K562 (cell line): ENCODE measurements around the gene DGLUCY.

Experiments used
- CBX5 ChIP-seq: IDR thresholded peaks from 2 replicates; pipeline ENCODE4 v1.6.1; 2014; ENCODE audit warnings: low read depth, borderline replicate concordance
- CTCF ChIP-seq, 3 experiments: IDR thresholded peaks in 2 of 3; conservative IDR thresholded peaks in 1 of 3; 2 replicates each; pipeline ENCODE4 v1.5.1; 2011 to 2012; ENCODE audit warnings: low read length in 3 of 3, mild to moderate bottlenecking in 3 of 3, control low read depth in 2 of 3, improper control_type of control experiment in 1 of 3, inconsistent platforms in 1 of 3, low read depth in 1 of 3, mixed read lengths in 1 of 3, moderate library complexity in 1 of 3; ENCODE audit not compliant: insufficient read depth in 2 of 3
- POLR2AphosphoS5 ChIP-seq: IDR thresholded peaks from 2 replicates; pipeline ENCODE4 v1.6.1; 2011; ENCODE audit warnings: mild to moderate bottlenecking, low read depth, low read length, moderate library complexity; ENCODE audit not compliant: control insufficient read depth, insufficient read depth
- SIX5 ChIP-seq, 2 experiments: IDR thresholded peaks; 2 replicates each; pipeline ENCODE4 v1.6.1; 2011; ENCODE audit warnings: low read length in 2 of 2, borderline replicate concordance in 1 of 2, low read depth in 1 of 2, mild to moderate bottlenecking in 1 of 2, moderate library complexity in 1 of 2; ENCODE audit not compliant: insufficient read depth in 1 of 2
- SP2 ChIP-seq: IDR thresholded peaks from 2 replicates; pipeline ENCODE4 v1.6.1; 2011; ENCODE audit warnings: mild to moderate bottlenecking, low read depth, low read length, moderate library complexity; ENCODE audit not compliant: poor library complexity, severe bottlenecking; ENCODE audit errors: extremely low read depth
- TAF9B ChIP-seq: fragments of 450-650 bp; IDR thresholded peaks from 2 replicates; pipeline ENCODE4 v1.6.1; 2018; ENCODE audit warnings: mild to moderate bottlenecking; ENCODE audit not compliant: partially characterized antibody

DNA sequence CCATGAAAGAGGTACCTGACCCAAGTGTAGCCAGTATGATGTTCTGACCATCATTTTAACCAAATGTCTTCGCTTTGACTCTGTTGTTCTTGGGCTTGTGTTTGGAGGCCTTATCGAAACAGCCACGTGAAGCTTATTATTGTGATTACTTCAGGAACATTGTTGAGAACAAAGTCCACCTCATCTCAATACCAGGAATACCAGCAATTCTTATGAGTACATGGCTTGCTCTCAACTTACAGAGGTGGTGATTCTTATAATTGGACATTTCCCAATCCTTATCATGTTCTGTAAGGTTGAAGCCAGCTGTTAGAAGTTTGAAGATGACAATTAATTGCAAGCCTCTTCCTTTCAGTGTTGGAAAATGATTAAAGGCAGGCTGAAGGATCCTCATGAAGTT is 31.6 kb upstream of the DGLUCY start:
- TF ChIP-seq POLR2AphosphoS5 (no peak), SIX5 (IDR thresholded peaks at IDR 0.05; ENCODE audit: borderline replicate concordance in 1 of 2, insufficient read depth in 1 of 2, low read depth in 1 of 2, low read length in 2 of 2) (no peak), CBX5 (no peak), CTCF (IDR thresholded peaks at IDR 0.05 in 2 of 3, conservative IDR thresholded peaks at IDR 0.05 in 1 of 3; ENCODE audit: insufficient read depth in 2 of 3, low read depth in 1 of 3, low read length in 3 of 3) (no peak), SP2 (no peak), TAF9B (no peak)
